Measurements from ENCODE around the gene PPP1R3C. TPM values are rescaled to one million over a fixed set of nuclear protein-coding genes. Genes with fewer than 3 reads are reported as not detected.

Gene PPP1R3C
- total RNA-seq, 1 donor from 2014 or later: 1.8 TPM

DNA sequence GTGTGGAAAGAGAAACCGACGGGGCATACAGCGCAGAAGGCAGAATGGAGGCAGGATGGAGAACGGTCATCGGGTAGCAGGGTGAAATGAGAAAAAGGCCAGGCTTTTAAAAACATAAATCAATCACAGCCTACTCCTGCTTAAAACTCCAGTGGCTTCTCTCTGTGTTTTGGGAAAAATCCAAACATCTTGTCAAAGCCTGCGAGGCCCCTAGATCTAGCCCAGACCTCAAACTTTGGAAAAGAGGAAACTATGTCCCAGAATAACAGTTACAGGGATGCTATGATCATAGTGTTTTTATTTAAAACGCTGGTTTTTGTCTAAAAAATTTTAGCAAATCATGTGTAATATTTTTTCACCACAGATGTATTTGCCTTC lies 41.1 kb downstream of the PPP1R3C start:
- Histone ChIP-seq H3K36me3 (ENCODE audit: control insufficient read depth, insufficient read depth, low read length) (no peaks in the 10 kb centered on the region), H3K27me3 (ENCODE audit: control insufficient read depth, insufficient read depth, low read length) (no peaks in the 10 kb centered on the region), H3K4me3 (ENCODE audit: low read depth, low read length) (no peak overlapping the region)
- DNase-seq (ENCODE audit: low read depth): no peak
- TF ChIP-seq, protein P1, sequence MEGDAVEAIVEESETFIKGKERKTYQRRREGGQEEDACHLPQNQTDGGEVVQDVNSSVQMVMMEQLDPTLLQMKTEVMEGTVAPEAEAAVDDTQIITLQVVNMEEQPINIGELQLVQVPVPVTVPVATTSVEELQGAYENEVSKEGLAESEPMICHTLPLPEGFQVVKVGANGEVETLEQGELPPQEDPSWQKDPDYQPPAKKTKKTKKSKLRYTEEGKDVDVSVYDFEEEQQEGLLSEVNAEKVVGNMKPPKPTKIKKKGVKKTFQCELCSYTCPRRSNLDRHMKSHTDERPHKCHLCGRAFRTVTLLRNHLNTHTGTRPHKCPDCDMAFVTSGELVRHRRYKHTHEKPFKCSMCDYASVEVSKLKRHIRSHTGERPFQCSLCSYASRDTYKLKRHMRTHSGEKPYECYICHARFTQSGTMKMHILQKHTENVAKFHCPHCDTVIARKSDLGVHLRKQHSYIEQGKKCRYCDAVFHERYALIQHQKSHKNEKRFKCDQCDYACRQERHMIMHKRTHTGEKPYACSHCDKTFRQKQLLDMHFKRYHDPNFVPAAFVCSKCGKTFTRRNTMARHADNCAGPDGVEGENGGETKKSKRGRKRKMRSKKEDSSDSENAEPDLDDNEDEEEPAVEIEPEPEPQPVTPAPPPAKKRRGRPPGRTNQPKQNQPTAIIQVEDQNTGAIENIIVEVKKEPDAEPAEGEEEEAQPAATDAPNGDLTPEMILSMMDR (IDR thresholded peaks at IDR 0.05; ENCODE audit: insufficient read depth, low read length, poor library complexity, severe bottlenecking): no peak

DNA sequence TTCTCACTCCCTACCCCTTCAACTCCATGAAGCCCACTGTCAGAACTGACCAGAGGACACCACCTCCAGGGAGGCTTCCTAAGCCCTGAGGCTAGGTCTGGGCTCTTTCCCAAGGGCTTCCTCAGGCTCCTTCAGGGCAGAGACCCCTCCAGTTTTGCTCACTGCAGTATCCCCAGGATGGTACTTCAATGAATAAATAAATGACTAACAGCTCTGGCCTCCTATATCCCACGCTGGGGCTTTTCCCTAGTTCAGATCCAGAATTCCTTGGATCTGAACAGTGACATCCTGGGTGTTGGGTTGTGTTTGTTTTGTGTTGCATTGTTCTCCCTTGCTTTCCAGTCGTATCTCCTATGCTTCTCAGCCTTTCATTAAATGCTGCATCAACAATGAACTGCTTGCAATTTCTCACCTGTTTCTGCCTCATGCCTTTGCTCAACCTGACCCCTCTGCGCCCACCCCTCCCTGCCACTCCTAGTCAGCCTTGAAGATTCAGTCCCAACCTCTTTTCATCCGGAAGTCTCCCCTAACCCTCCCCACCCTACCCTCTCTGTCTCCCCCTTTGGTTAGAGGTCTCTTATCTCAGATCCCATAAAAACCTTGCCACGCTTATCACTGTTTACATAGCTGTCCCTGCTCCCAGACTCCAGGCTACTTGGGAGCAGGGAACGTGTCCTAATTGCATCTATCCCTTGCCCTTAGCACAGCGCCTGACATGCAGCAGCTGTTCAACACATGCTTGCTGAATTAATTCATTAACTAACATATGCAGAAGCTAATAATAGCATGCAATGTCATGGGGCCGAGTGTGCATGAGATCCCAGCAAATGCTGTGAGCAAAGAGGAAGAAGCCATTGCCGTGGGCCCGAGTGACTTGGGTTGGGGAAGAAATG lies 41.7 kb downstream of the PPP1R3C start:
- no peaks in the 10 kb centered on the region for H3K36me3 ChIP-seq (ENCODE audit: control insufficient read depth, insufficient read depth, low read length)
- TF ChIP-seq, protein P1 (IDR thresholded peaks at IDR 0.05; ENCODE audit: insufficient read depth, low read length, poor library complexity, severe bottlenecking): no peak
- no peak for DNase-seq (ENCODE audit: low read depth)
- no peaks in the 10 kb centered on the region for H3K27me3 ChIP-seq (ENCODE audit: control insufficient read depth, insufficient read depth, low read length)
- no peak overlapping the region for H3K4me3 ChIP-seq (ENCODE audit: low read depth, low read length)

DNA sequence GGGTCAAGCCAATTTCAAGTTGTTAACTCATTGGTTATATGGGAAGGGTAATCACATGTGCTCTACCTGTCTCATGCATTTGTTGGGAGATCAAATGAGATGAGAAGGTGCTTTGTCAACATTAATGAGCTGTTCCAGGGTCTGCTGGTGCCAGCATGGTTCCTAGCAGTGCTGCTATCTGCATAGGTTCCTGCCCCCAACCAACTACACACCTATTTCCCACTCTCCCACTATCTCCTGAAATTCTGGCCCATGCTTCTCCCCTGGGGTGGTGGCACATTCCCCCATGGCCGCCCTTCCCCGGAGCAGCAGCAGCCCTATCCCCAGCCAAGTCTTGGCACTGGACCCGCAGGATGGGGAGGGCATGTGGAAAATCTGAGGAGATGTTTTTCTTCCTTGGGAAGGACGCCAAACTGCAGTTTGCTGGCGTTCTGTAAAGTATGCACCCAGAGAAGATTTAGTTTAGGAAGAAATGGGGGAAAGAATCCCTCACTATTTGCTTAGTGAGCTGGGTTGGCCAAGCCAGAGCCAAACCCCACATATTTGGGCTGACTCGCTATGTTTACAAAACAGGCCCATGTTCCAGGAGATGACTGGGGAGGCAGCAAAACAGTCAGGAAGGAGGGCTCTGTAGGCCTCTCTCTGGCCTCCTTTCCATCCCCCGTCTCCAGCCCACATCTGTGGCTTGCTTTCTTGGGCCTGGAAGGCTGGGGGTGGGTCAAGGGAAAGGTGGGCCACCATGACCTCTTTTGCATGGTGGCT lies 42.5 kb downstream of the PPP1R3C start:
- H3K4me3 ChIP-seq (ENCODE audit: low read depth, low read length): no peak overlapping the region
- TF ChIP-seq, protein P1 (IDR thresholded peaks at IDR 0.05; ENCODE audit: insufficient read depth, low read length, poor library complexity, severe bottlenecking): no peak
- DNase-seq (ENCODE audit: low read depth): no peak
- no peaks in the 10 kb centered on the region for H3K36me3 ChIP-seq (ENCODE audit: control insufficient read depth, insufficient read depth, low read length)
- H3K27me3 ChIP-seq (ENCODE audit: control insufficient read depth, insufficient read depth, low read length): no peaks in the 10 kb centered on the region

DNA sequence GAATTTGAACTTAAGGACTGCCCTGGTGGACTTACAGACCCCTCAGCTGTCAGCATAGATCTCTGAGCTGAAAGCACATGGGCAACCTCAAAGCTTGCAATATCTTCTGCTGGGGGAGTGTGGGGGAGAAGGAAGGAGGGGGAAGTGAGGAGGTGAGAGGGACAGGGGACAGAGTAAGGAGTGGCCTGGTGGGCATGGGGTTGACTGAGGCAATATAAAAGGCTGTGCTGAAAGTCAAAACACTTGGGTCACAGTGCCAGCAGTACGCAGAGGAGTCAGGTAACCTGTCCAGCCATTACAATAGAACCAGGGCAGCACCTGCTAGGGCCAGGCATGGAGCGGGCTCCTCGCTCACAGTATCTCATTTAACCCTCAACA lies 43.2 kb downstream of the PPP1R3C start:
- no peaks in the 10 kb centered on the region for H3K27me3 ChIP-seq (ENCODE audit: control insufficient read depth, insufficient read depth, low read length)
- TF ChIP-seq, protein P1 (IDR thresholded peaks at IDR 0.05; ENCODE audit: insufficient read depth, low read length, poor library complexity, severe bottlenecking): no peak
- H3K36me3 ChIP-seq (ENCODE audit: control insufficient read depth, insufficient read depth, low read length): no peaks in the 10 kb centered on the region
- DNase-seq (ENCODE audit: low read depth): no peak
- no peak overlapping the region for H3K4me3 ChIP-seq (ENCODE audit: low read depth, low read length)

DNA sequence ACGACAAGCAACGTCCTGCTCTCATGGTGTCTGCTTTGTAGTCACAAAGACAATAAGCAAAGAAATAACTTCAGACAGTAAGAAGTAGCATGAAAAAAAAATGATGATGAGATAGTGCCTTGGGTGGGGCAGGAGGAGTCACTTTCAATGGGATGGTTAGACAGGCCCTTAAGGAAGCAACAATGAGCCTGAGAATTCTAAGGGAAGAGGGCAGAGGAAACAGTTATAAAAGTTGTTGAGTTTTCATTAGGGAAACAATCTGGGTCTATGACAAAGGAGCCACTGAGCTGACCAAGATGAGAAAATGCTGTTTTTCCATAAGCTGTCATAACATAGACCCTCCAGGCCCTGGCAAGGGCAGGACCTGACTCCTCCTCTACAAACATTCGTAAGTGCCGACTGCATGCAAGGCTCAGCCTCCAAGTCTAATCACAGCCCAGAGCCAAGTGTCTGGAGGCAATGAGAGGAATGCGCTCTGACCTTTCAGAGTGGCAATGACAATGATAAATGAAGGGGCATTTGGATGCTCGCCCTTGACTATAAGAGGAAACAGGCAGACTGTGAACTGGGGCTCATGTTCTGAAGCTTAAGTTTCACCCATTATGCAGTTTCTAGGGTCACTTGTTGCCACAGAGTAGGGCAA lies 43.7 kb downstream of the PPP1R3C start:
- H3K4me3 ChIP-seq (ENCODE audit: low read depth, low read length): no peak overlapping the region
- DNase-seq (ENCODE audit: low read depth): no peak
- TF ChIP-seq, protein P1 (IDR thresholded peaks at IDR 0.05; ENCODE audit: insufficient read depth, low read length, poor library complexity, severe bottlenecking): no peak
- no peaks in the 10 kb centered on the region for H3K36me3 ChIP-seq (ENCODE audit: control insufficient read depth, insufficient read depth, low read length)
- H3K27me3 ChIP-seq (ENCODE audit: control insufficient read depth, insufficient read depth, low read length): no peaks in the 10 kb centered on the region

All from kidney epithelial cell (primary cell).